HEK293 (cell line): ENCODE measurements around the gene LMTK2.
A peak's percentile ranks its signal among the peaks of the same experiment; 100 is the strongest.

ENCODE experiments used
- CTCF ChIA-PET: fragments of 350-600 bp; formaldehyde crosslinking; extraction: SDS; loops from one replicate; lab custom pipeline; 2021; ENCODE audit warnings: antibody characterized with exemption; lab: Yijun Ruan, JAX
- POLR2A ChIA-PET: fragments of 300-600 bp; formaldehyde crosslinking; extraction: SDS; loops from one replicate; lab custom pipeline; 2020; ENCODE audit warnings: antibody characterized with exemption, inconsistent platforms; lab: Yijun Ruan, JAX
- H3K27ac ChIP-seq: fragments of 200-500 bp; sonication (Bioruptor generic); 2 replicates; pipeline ENCODE4 v1.5.1; 2014; ENCODE audit warnings: low read depth, low read length, control low read depth, inconsistent platforms; ENCODE audit errors: extremely low read depth
- H3K36me3 ChIP-seq, 2 experiments: fragments of 200-500 bp in 1 of 2; sonication (Bioruptor generic) in 1 of 2; 1 replicate in 1 of 2; 2 replicates in 1 of 2; pipeline ENCODE4 v1.5.1; 2014 to 2017; ENCODE audit warnings: inconsistent platforms in 2 of 2, low read length in 2 of 2; ENCODE audit not compliant: control insufficient read depth in 2 of 2, insufficient read depth in 1 of 2
- H3K4me1 ChIP-seq: fragments of 200-500 bp; sonication (Bioruptor generic); 2 replicates; pipeline ENCODE4 v1.5.1; 2014; ENCODE audit warnings: mild to moderate bottlenecking, low read length, inconsistent platforms; ENCODE audit not compliant: control insufficient read depth, insufficient read depth
- H3K4me3 ChIP-seq: 2 replicates; pipeline ENCODE4 v1.5.1; 2011; ENCODE audit warnings: low read depth, mild to moderate bottlenecking, control low read depth, low read length, moderate library complexity
- H3K9me3 ChIP-seq: fragments of 200-500 bp; sonication (Bioruptor generic); 2 replicates; pipeline ENCODE4 v1.5.1; 2014; ENCODE audit warnings: low read depth, low read length, inconsistent platforms; ENCODE audit not compliant: control insufficient read depth, insufficient read depth
- GLI4 ChIP-seq: fragments of 450-650 bp; formaldehyde crosslinking; IDR thresholded peaks from 2 replicates; pipeline ENCODE4 v1.5.1; 2016; ENCODE audit warnings: missing biosample characterization, missing genetic modification characterization
- HOXC10 ChIP-seq: sonication (generic); formaldehyde crosslinking; IDR thresholded peaks from 2 replicates; pipeline ENCODE4 v1.8.1; 2023; ENCODE audit warnings: mild to moderate bottlenecking, missing genetic modification reagents
- PRDM4 ChIP-seq: fragments of 450-650 bp; formaldehyde crosslinking; IDR thresholded peaks from 2 replicates; pipeline ENCODE4 v1.5.1; 2017; ENCODE audit warnings: missing biosample characterization, missing genetic modification characterization
- SCRT2 ChIP-seq: fragments of 450-650 bp; formaldehyde crosslinking; IDR thresholded peaks from 2 replicates; pipeline ENCODE4 v1.5.1; 2016; ENCODE audit warnings: missing biosample characterization, missing genetic modification characterization
- SP3 ChIP-seq: fragments of 450-650 bp; formaldehyde crosslinking; IDR thresholded peaks from 2 replicates; pipeline ENCODE4 v1.5.1; 2016; ENCODE audit warnings: missing biosample characterization, missing genetic modification characterization
- TRIM28 ChIP-seq: IDR thresholded peaks from 2 replicates; pipeline ENCODE4 v1.6.1; 2011; ENCODE audit warnings: low read length, control low read depth, borderline replicate concordance
- ZBTB17 ChIP-seq: fragments of 450-650 bp; formaldehyde crosslinking; IDR thresholded peaks from 2 replicates; pipeline ENCODE4 v1.5.1; 2016; ENCODE audit warnings: missing biosample characterization, missing genetic modification characterization
- ZNF112 ChIP-seq: fragments of 450-650 bp; formaldehyde crosslinking; IDR thresholded peaks from 2 replicates; pipeline ENCODE4 v1.5.0; 2017; ENCODE audit warnings: missing biosample characterization, missing genetic modification characterization
- ZNF184 ChIP-seq: fragments of 450-650 bp; IDR thresholded peaks from 2 replicates; pipeline ENCODE4 v1.5.1; 2018; ENCODE audit warnings: missing biosample characterization, mild to moderate bottlenecking, missing genetic modification characterization
- ZNF341 ChIP-seq: fragments of 450-650 bp; formaldehyde crosslinking; IDR thresholded peaks from 2 replicates; pipeline ENCODE4; 2016; ENCODE audit warnings: low read depth, missing biosample characterization, missing genetic modification characterization
- ZNF366 ChIP-seq: fragments of 450-650 bp; formaldehyde crosslinking; conservative IDR thresholded peaks from 2 replicates; pipeline ENCODE4 v1.5.1; 2016; ENCODE audit warnings: missing biosample characterization, missing genetic modification characterization
- ZNF596 ChIP-seq: fragments of 450-650 bp; IDR thresholded peaks from 2 replicates; pipeline ENCODE4 v1.5.0; 2018; ENCODE audit warnings: missing biosample characterization, mild to moderate bottlenecking, missing genetic modification characterization, moderate library complexity
- ZNF621 ChIP-seq: fragments of 450-650 bp; formaldehyde crosslinking; IDR thresholded peaks from 2 replicates; pipeline ENCODE4 v1.5.1; 2017; ENCODE audit warnings: missing biosample characterization, missing genetic modification characterization
- ZNF654 ChIP-seq: fragments of 450-650 bp; formaldehyde crosslinking; IDR thresholded peaks from 2 replicates; pipeline ENCODE4 v1.5.1; 2016; ENCODE audit warnings: low read depth, missing biosample characterization, missing genetic modification characterization
- TF ChIP-seq, protein P1 (sequence below): fragments of 450-650 bp; formaldehyde crosslinking; IDR thresholded peaks from 2 replicates; pipeline ENCODE4; 2016; ENCODE audit warnings: missing biosample characterization, missing genetic modification characterization

LMTK2 gene

DNA sequence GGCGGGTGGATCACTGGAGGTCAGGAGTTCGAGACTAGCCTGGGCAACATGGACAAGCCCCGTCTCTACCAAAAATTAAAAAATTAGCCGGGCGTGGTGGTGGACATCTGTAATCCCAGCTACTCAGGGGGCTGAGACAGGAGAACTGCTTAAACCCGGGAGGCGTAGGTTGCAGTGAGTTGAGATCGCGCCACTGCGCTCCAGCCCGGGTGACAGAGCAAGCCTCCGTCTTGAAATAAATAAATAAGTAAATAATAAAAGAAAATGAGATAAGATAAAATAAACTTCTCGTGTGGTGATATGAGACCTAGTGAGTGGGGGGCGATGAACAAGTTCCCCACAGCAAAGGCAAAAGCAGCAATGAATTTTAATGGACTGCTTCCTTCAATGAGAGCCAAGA is 33.6 kb upstream of the LMTK2 start (continued):
- TF ChIP-seq, protein P1, sequence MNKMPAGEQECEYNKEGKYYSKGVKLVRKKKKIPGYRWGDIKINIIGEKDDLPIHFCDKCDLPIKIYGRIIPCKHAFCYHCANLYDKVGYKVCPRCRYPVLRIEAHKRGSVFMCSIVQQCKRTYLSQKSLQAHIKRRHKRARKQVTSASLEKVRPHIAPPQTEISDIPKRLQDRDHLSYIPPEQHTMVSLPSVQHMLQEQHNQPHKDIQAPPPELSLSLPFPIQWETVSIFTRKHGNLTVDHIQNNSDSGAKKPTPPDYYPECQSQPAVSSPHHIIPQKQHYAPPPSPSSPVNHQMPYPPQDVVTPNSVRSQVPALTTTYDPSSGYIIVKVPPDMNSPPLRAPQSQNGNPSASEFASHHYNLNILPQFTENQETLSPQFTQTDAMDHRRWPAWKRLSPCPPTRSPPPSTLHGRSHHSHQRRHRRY (tag by site-specific recombination) = no peak
- TF ChIP-seq ZNF654 (tag by site-specific recombination) = no peak
- no peak for TF ChIP-seq PRDM4 (tag by site-specific recombination)
- TF ChIP-seq ZNF341 = no peak
- no peak for TF ChIP-seq ZNF112 (tag by site-specific recombination)
- no peak for TF ChIP-seq HOXC10
- TF ChIP-seq ZNF596 (tag by site-specific recombination) = no peak
- TF ChIP-seq ZNF366 = no peak
- TF ChIP-seq, all 188 proteins: peak for 0

DNA sequence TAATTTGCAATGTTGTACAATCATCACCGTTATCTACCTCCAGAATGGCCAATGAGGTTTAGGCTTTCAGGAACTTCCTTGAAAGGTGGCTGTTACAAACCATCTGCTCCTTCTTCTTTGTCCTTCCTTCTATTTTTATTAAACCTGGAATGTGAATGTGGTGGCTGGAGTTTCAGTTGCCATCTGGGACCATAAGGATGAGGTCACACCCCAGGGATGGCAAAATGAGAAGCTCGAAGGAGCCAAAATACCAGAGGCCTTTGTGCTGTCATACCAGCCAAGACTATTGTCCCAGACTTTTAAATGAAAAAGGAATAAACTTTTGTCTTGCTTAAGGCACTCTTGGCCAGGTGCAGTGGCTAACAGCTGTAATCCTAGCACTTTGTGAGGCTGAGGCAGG is 30.9 kb upstream of the LMTK2 start:
- no peaks in the 10 kb centered on the region for H3K4me1 ChIP-seq
- H3K36me3 ChIP-seq = no peaks in the 10 kb centered on the region
- H3K4me3 ChIP-seq = no peak overlapping the region
- no peak for TF ChIP-seq ZNF184 (tag by site-specific recombination)
- TF ChIP-seq TRIM28 = no peak
- no peak for TF ChIP-seq SCRT2 (tag by site-specific recombination)
- no peak for TF ChIP-seq GLI4 (tag by site-specific recombination)
- no peak for TF ChIP-seq SP3 (tag by site-specific recombination)
- no peak overlapping the region for H3K27ac ChIP-seq
- H3K9me3 ChIP-seq = no peaks in the 10 kb centered on the region
- POLR2A ChIA-PET = no interaction called here
- CTCF ChIA-PET = no interaction called here

- TF ChIP-seq PRDM4 (tag by site-specific recombination) = no peak
- peak; percentile 90 for TF ChIP-seq ZBTB17 (tag by site-specific recombination)
- TF ChIP-seq ZNF621 (tag by site-specific recombination) = no peak
- TF ChIP-seq, all 188 proteins: peak for 1
- ChIA-PET POLR2A (no interaction called here), CTCF (interaction anchor here (0.6 to 0.9 kb wide), 2 partner anchors 28 to 30 kb away, joined by 3 read pairs; no protein-coding TSS in a partner anchor)
- Histone ChIP-seq H3K36me3 (no peaks in the 10 kb centered on the region), H3K27ac (no peak overlapping the region), H3K4me1 (no peaks in the 10 kb centered on the region), H3K4me3 (no peak overlapping the region), H3K9me3 (no peaks in the 10 kb centered on the region)
Observed at GRCh38 chr7:98077762-98078161, 28.9 kb upstream of the LMTK2 start.
